Pancreas (tissue), 10 donors: ENCODE results near the gene CIB1. TPM values are rescaled to one million over a fixed set of nuclear protein-coding genes. Genes with fewer than 3 reads are reported as not detected.

ENCODE experiments used
- ATAC-seq, 4 donors: fragments of 200-7000 bp; cut with Tn5 transposase; one replicate each; pipeline versions ENCODE4 v1.8.0 to v1.9.1; 2020; ENCODE audit warnings: mild to moderate bottlenecking in 4 of 4, moderate library complexity in 4 of 4
- DNase-seq, 6 donors: peaks; one replicate each; pipeline ENCODE4 v3.0.0-alpha.2; 2020
- FAIRE-seq: peaks from 2 replicates; lab custom pipeline; 2012; peaks lifted over from hg19 to GRCh38; lab: Jason Lieb, UNC
- H3K27ac ChIP-seq, 4 donors: fragments of 200-600 bp; sonication (generic); 1 replicate in 3 of 4; 2 replicates in 1 of 4; pipeline versions ENCODE4 v1.5.0 to v1.8.0; 2020
- H3K27me3 ChIP-seq, 4 donors: fragments of 200-600 bp; one replicate each; pipeline ENCODE4 v1.8.0; 2021
- H3K36me3 ChIP-seq, 3 donors: fragments of 200-600 bp; sonication (generic) in 1 of 3; one replicate each; pipeline versions ENCODE4 v1.5.0 to v1.8.0; 2020 to 2021
- H3K4me1 ChIP-seq, 3 donors: fragments of 200-600 bp; one replicate each; pipeline ENCODE4 v1.8.0; 2021
- H3K4me3 ChIP-seq, 4 donors: fragments of 200-600 bp; sonication (generic) in 2 of 4; one replicate each; pipeline versions ENCODE4 v1.5.0 to v1.8.0; 2020 to 2021
- H3K9me3 ChIP-seq, 4 donors: fragments of 200-600 bp; one replicate each; pipeline ENCODE4 v1.8.0; 2021
- WGBS, 2 donors: extraction: QIAGEN DNeasy Blood & Tissue Kit; methylation state at CpG; one replicate each; pipeline ENCODE4 v1.1.7; 2013; 5-methylcytosine and 5-hydroxymethylcytosine counted together
- intact Hi-C, 3 donors: fragments of 100-400 bp; cut with DNase I; formaldehyde crosslinking; loops; one replicate each; pipeline versions ENCODE4 v1.11.1 to v1.14.2; 2022
- polyA plus RNA-seq, 2 donors: library from polyadenylated mRNA; stranded (reverse); fragments of 200-250 nt; gene quantifications; one replicate each; pipeline ENCODE4 v1.2.3, GENCODE V29; 2013
- total RNA-seq, 6 donors: library from RNA; stranded (reverse); fragmentation: NEBNext Ultra II Directional in 4 of 6; extraction: Animal tissue kit (Norgen Biotek cat#: 25700) in 4 of 6; gene quantifications; one replicate each; pipeline versions ENCODE4 v1.2.1 to v1.2.4, GENCODE V29; 2021 to 2023
- TF ChIP-seq, protein P1 (sequence below), 4 donors: fragments of 200-600 bp; sonication (generic) in 3 of 4; IDR thresholded peaks; one replicate each; pipeline versions ENCODE4 v1.5.0 to v1.8.0; 2021; ENCODE audit warnings: antibody characterized with exemption in 4 of 4
- donor health status: healthy with polysubstance abuse.
- donor health status: DM: no; HTN: no; CAD: no; lungs with moderate emphysema.
- donor health status: DM: no; HTN: no; CAD: no.
- donor health status: control.
- donor health status: control.
- donor health status: Bipolar disorder and iron deficiency.
- donor health status: DM: yes; HTN: yes; CAD: no.
- donor health status: DM: no; HTN: no; CAD: no.
- donor health status: DM: no; HTN: no; CAD: no.
- donor health status: DM: yes; HTN: yes; CAD: no.

The CIB1 gene
- total and polyA plus RNA-seq, 8 donors: 70.4 to 162 (median 82.9) TPM

DNA sequence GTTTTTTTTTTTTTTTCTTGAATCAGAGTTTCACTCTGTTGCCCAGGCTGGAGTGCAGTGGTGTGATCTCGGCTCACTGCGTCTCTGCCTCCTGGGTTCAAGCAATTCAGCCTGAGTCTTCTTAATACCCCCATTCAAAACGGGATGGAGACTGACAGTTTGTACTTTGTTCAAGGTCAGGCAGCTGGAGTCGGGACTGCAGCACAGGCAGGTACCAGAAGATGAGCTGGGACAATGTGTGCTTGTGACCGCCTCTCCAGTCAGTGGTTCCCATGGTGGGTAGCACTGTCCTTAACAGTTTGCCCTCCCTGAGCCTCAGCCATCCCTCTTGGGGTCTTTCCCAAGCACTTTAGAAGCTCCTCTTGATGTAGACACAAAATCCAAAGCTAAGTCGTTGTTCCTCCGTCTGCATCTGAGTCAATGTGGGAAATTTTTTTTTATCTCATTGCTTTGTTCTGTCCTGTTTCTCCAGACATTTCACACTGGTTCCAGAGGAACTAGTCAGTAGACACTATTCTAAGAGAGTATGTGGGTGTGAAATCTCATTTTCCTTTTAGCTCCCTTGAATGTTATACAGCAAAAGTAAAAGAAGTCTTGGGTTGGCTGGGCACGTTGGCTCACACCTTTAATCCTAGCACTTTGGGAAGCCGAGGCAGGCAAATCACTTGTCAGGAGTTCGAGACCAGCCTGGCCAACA lies 10.3 kb upstream of the CIB1 start:
- H3K36me3 ChIP-seq: no peaks in the 10 kb centered on the region
- H3K4me1 ChIP-seq: no peaks in the 10 kb centered on the region
- H3K27me3 ChIP-seq: no peaks in the 10 kb centered on the region
- intact Hi-C loops: no loop called here
- no peaks in the 10 kb centered on the region for H3K9me3 ChIP-seq
- DNase-seq (no peak), ATAC-seq (no peak), FAIRE-seq (no peak)
- TF ChIP-seq, protein P1, sequence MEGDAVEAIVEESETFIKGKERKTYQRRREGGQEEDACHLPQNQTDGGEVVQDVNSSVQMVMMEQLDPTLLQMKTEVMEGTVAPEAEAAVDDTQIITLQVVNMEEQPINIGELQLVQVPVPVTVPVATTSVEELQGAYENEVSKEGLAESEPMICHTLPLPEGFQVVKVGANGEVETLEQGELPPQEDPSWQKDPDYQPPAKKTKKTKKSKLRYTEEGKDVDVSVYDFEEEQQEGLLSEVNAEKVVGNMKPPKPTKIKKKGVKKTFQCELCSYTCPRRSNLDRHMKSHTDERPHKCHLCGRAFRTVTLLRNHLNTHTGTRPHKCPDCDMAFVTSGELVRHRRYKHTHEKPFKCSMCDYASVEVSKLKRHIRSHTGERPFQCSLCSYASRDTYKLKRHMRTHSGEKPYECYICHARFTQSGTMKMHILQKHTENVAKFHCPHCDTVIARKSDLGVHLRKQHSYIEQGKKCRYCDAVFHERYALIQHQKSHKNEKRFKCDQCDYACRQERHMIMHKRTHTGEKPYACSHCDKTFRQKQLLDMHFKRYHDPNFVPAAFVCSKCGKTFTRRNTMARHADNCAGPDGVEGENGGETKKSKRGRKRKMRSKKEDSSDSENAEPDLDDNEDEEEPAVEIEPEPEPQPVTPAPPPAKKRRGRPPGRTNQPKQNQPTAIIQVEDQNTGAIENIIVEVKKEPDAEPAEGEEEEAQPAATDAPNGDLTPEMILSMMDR (IDR thresholded peaks at IDR 0.05): no peak
- H3K27ac ChIP-seq: no peak overlapping the region
- no peak overlapping the region for H3K4me3 ChIP-seq
- 70 to 72% methylated on average over 10 of the region's 10 CpGs for WGBS, 2 donors

DNA sequence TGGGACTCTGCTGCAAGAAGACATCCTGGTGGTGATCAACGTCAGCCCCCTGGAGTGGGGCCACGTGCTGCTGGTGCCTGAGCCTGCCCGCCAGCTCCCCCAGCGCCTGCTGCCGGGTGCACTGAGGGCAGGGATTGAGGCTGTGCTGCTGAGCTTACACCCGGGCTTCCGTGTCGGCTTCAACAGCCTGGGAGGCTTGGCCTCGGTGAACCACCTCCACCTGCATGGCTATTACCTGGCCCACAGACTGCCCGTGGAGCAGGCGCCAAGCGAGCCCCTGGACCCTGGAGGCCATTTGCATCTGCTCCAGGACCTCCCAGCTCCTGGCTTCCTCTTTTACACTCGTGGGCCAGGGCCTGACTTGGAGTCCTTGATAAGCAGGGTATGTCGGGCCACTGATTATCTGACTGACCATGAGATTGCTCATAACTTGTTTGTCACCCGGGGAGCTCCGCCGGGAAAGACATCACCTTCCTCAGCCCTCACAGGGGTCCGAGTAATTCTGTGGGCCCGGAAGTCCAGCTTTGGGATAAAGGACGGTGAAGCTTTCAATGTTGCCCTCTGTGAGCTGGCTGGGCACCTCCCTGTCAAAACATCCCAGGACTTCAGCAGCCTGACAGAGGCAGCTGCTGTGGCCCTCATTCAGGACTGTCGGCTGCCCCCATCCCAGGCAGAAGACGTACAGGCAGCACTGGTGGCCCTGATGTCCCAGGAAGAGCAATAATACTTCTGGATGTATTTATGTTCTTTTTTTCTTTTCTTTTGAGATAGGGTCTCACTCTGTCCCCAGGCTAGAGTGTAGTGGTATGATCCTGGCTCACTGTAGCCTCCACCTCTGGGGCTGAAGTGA lies 7.8 kb upstream of the CIB1 start:
- WGBS, 2 donors: 81% methylated on average over 22 of the region's 22 CpGs
- Histone ChIP-seq H3K27me3 (no peaks in the 10 kb centered on the region), H3K27ac (no peak overlapping the region), H3K4me1 (no peaks in the 10 kb centered on the region), H3K36me3 (peaks cover 0 to 4% (median 0%) of the 10 kb centered on the region in 3 donors), H3K4me3 (no peak overlapping the region), H3K9me3 (no peaks in the 10 kb centered on the region)
- DNase-seq (peak in 1 of 6 donors; percentile 64), FAIRE-seq (no peak), ATAC-seq (peak in 1 of 4 donors; percentile 15)
- intact Hi-C loops: no loop called here
- TF ChIP-seq, protein P1 (IDR thresholded peaks at IDR 0.05): no peak

DNA sequence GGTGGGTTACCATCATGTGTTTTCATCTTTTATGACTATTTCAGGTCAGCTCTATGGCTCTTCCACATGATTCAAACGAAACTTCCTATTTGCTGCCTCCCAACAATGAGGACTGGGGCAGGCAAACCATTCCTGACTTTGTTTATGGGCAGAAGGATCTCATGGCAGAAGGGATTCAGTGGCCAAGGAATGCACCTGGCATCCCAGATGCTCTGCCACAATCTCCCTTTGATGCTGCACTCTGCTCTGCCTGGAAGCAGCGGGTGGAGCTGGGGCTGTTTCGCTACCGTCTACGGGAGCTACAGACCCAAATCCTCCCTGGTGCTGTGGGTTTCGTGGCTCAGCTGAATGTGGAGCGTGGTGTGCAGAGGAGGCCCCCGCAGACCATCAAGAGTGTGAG lies 7.1 kb upstream of the CIB1 start:
- ATAC-seq (no peak), DNase-seq (no peak), FAIRE-seq (no peak)
- Histone ChIP-seq H3K9me3 (no peaks in the 10 kb centered on the region), H3K27ac (no peak overlapping the region), H3K4me1 (no peaks in the 10 kb centered on the region), H3K4me3 (no peak overlapping the region), H3K27me3 (no peaks in the 10 kb centered on the region), H3K36me3 (peaks cover 0 to 4% (median 0%) of the 10 kb centered on the region in 3 donors)
- TF ChIP-seq, protein P1 (IDR thresholded peaks at IDR 0.05): no peak
- WGBS, 2 donors: 92 to 93% methylated on average over 8 of the region's 8 CpGs
- intact Hi-C loops: no loop called here

DNA sequence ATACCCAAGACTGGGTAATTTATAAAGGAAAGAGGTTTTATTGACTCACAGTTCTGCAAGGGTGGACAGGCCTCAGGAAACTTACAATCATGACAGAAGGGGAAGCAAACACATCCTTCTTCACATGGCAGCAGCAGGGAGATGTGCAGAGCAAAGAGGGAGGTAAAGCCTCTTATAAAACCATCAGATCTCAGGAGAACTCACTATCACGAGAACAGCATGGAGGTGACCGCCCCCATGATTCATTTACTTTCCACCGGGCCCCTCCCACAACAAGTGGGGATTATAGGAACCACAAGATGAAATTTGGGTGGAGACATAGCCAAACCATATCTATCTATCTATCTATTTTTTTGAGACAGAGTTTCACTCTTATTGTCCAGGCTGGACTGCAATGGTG lies 5.6 kb upstream of the CIB1 start:
- no peaks in the 10 kb centered on the region for H3K27me3 ChIP-seq
- FAIRE-seq (no peak), DNase-seq (no peak), ATAC-seq (no peak)
- intact Hi-C loops: no loop called here
- no peak overlapping the region for H3K27ac ChIP-seq
- TF ChIP-seq, protein P1 (IDR thresholded peaks at IDR 0.05): no peak
- peaks cover 0 to 3% (median 0%) of the 10 kb centered on the region in 3 donors for H3K4me1 ChIP-seq
- WGBS, 2 donors: 85 to 86% methylated on average over 3 of the region's 3 CpGs
- H3K9me3 ChIP-seq: no peaks in the 10 kb centered on the region
- no peak overlapping the region for H3K4me3 ChIP-seq
- peaks cover 0 to 4% (median 0%) of the 10 kb centered on the region in 3 donors for H3K36me3 ChIP-seq
